CD4-positive, alpha-beta T cell treated with Interleukin-15 for 4 hours (primary cell): Measurements from ENCODE around the gene LYPD3.
"Not testable (repeated sequence)": the region's sequence is repeated elsewhere in the genome, so short reads cannot be mapped to it uniquely, and the experiment has no call there.

Source experiments
- DNase-seq: peaks from one replicate; pipeline ENCODE4 v3.0.0-alpha.2; 2020; ENCODE audit warnings: low spot score

Gene LYPD3

GRCh38 chr19:43461303-43461702 is 4.1 kb downstream of the LYPD3 start:
- DNase-seq, result no peak

GRCh38 chr19:43460362-43461016 is 4.9 kb downstream of the LYPD3 start:
- DNase-seq, result no peak

GRCh38 chr19:43457809-43458208 is 7.6 kb downstream of the LYPD3 start:
- DNase-seq, result no peak

- DNase-seq, result no peak
Measured at GRCh38 chr19:43455321-43456113, 9.9 kb downstream of the LYPD3 start.

GRCh38 chr19:43454031-43454430 is 11.4 kb downstream of the LYPD3 start:
- no peak for DNase-seq

GRCh38 chr19:43452582-43452981 is 12.8 kb downstream of the LYPD3 start:
- no peak for DNase-seq

- no peak for DNase-seq
Measured at GRCh38 chr19:43450545-43450997, 14.8 kb downstream of the LYPD3 start.

GRCh38 chr19:43447655-43448054 is 17.8 kb downstream of the LYPD3 start:
- no peak for DNase-seq

- DNase-seq, result peak; percentile 85
Measured at GRCh38 chr19:43446746-43447489, 18.5 kb downstream of the LYPD3 start.

- DNase-seq, result no peak
Measured at GRCh38 chr19:43445426-43445825, 20.0 kb downstream of the LYPD3 start.

- no peak for DNase-seq
Measured at GRCh38 chr19:43444531-43445287, 20.7 kb downstream of the LYPD3 start.

- DNase-seq, result not testable (repeated sequence)
Measured at GRCh38 chr19:43444091-43444490, 21.3 kb downstream of the LYPD3 start.

- DNase-seq, result no peak
Measured at GRCh38 chr19:43441716-43442115, 23.7 kb downstream of the LYPD3 start.

GRCh38 chr19:43439709-43440063 is 25.7 kb downstream of the LYPD3 start:
- DNase-seq, result no peak

- DNase-seq, result peak; percentile 90
Measured at GRCh38 chr19:43439032-43439708, 26.2 kb downstream of the LYPD3 start.

- peak; percentile 17 for DNase-seq
Measured at GRCh38 chr19:43438291-43439031, 26.9 kb downstream of the LYPD3 start.

GRCh38 chr19:43437712-43438111 is 27.7 kb downstream of the LYPD3 start:
- no peak for DNase-seq

- DNase-seq, result not testable (repeated sequence)
Measured at GRCh38 chr19:43437284-43437683, 28.1 kb downstream of the LYPD3 start.

- no peak for DNase-seq
Measured at GRCh38 chr19:43435775-43436174, 29.6 kb downstream of the LYPD3 start.

GRCh38 chr19:43433689-43434088 is 31.7 kb downstream of the LYPD3 start:
- DNase-seq, result no peak

GRCh38 chr19:43433358-43433673 is 32.1 kb downstream of the LYPD3 start:
- DNase-seq, result no peak
